Smooth muscle cell (in vitro differentiated cells): ENCODE data around the gene COPS9. TPM values are rescaled to one million over a fixed set of nuclear protein-coding genes. Genes with fewer than 3 reads are reported as not detected.

Experiments used
- DNase-seq: peaks from one replicate; lab custom pipeline; 2025; ENCODE audit not compliant: unreplicated experiment; lab: John Stamatoyannopoulos, UW
- H2AFZ ChIP-seq: fragments of 200-600 bp; sonication (generic); 2 replicates; pipeline ENCODE4 v1.6.0; 2016; ENCODE audit warnings: antibody characterized with exemption, low read depth, mild to moderate bottlenecking
- H3F3A ChIP-seq: fragments of 200-600 bp; sonication (generic); 2 replicates; pipeline ENCODE4 v1.6.0; 2017; ENCODE audit warnings: antibody characterized with exemption, low read depth
- H3K27ac ChIP-seq: fragments of 200-600 bp; sonication (generic); 2 replicates; pipeline ENCODE4 v1.5.1; 2016; ENCODE audit warnings: low read depth, mild to moderate bottlenecking
- H3K27me3 ChIP-seq: fragments of 200-600 bp; sonication (generic); 2 replicates; pipeline ENCODE4 v1.6.1; 2016; ENCODE audit warnings: low read depth, mild to moderate bottlenecking
- H3K36me3 ChIP-seq: fragments of 200-600 bp; sonication (generic); 2 replicates; pipeline ENCODE4 v1.5.1; 2016; ENCODE audit warnings: low read depth
- H3K4me1 ChIP-seq: fragments of 200-600 bp; sonication (generic); 2 replicates; pipeline ENCODE4 v1.5.1; 2016; ENCODE audit warnings: low read depth
- H3K4me2 ChIP-seq: fragments of 200-600 bp; sonication (generic); 2 replicates; pipeline ENCODE4 v1.6.0; 2016; ENCODE audit warnings: mild to moderate bottlenecking
- H3K4me3 ChIP-seq: fragments of 200-600 bp; sonication (generic); 2 replicates; pipeline ENCODE4 v1.5.1; 2016; ENCODE audit warnings: mild to moderate bottlenecking
- H3K79me2 ChIP-seq: fragments of 200-600 bp; sonication (generic); 2 replicates; pipeline ENCODE4 v1.6.0; 2016; ENCODE audit warnings: low read depth, mild to moderate bottlenecking
- H3K9ac ChIP-seq: fragments of 200-600 bp; sonication (generic); 2 replicates; pipeline ENCODE4 v1.6.0; 2016; ENCODE audit warnings: low read depth
- H3K9me3 ChIP-seq: fragments of 200-600 bp; sonication (generic); replicated peaks from 2 replicates; pipeline ENCODE4 v1.5.1; 2016; ENCODE audit warnings: low read depth
- H4K20me1 ChIP-seq: fragments of 200-600 bp; sonication (generic); 2 replicates; pipeline ENCODE4 v1.6.0; 2016; ENCODE audit warnings: low read depth
- WGBS: methylation state at CpG from one replicate; pipeline ENCODE4 v1.1.7; 2016; ENCODE audit warnings: low lambda C conversion rate; 5-methylcytosine and 5-hydroxymethylcytosine counted together
- polyA plus RNA-seq: library from polyadenylated mRNA; unstranded; fragments of >200 nt; fragmentation: Nextera tagmentation; extraction: Ambion mirVana; gene quantifications from 2 replicates; pipeline ENCODE4 v1.2.1, GENCODE V29; 2016
- total RNA-seq: library from RNA; depleted of rRNA; stranded (reverse); fragments of >200 nt; gene quantifications from 2 replicates; pipeline ENCODE4 v1.2.3, GENCODE V29; 2014
- TF ChIP-seq, protein P1 (sequence below): fragments of 200-600 bp; sonication (generic); IDR thresholded peaks from 2 replicates; pipeline ENCODE4 v1.5.1; 2017; ENCODE audit warnings: borderline replicate concordance, mild to moderate bottlenecking, antibody characterized with exemption; ENCODE audit not compliant: insufficient read depth, poor library complexity, severe bottlenecking

Gene COPS9
- total and polyA plus RNA-seq, 2 experiments from 2014 or later = 157 to 296 TPM

DNA sequence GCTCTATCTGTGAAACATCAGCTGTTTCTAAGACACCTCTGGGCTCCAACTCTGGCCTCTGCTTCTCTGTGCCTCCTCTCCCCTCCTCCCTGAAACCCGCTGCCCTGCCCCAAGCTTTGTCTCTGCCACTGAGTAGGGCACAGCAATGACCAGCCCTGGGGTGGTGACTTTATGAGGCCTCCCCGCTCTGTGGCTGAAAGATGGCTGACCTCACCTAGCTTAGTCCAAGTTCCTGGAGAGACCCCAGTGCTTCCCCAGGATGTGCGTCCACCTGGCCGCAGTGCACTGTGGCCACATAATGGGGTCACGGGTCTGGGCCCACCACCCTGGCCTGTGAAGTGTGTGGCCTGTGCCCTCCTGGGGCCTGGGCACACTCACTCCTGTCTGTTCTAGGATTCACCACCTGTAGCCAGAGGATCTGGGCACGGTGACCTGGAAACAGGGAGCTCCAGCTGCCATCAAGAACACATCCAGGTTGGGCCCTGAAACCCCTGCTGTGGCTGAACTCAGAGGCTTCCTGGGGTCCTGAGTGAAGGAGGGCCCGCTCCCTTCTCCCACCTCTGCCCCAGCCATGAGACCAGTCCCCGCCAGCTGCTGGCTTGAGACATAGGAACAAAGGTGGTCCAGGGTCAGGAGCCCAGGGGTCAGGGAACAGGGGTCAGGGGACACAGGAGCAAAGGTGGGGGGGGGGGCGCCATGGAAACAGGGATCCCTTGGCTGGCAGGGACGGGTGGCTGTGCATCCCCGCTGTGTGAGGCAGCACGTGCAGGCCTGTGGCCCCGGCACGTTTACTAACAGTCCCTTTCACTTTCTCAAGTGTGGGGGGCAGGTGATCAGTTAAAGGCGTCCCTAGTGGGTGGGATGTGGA lies 33.6 kb upstream of the COPS9 start:
- Histone ChIP-seq H3F3A (no peaks in the 10 kb centered on the region), H3K4me2 (no peak overlapping the region), H3K27me3 (peaks cover 4% of the 10 kb centered on the region), H3K79me2 (no peaks in the 10 kb centered on the region), H3K9me3 (no peaks in the 10 kb centered on the region), H2AFZ (no peak overlapping the region), H3K4me1 (peaks cover 3% of the 10 kb centered on the region), H3K36me3 (no peaks in the 10 kb centered on the region), H4K20me1 (no peaks in the 10 kb centered on the region), H3K4me3 (no peak overlapping the region), H3K9ac (no peak overlapping the region), H3K27ac (no peak overlapping the region)
- TF ChIP-seq, protein P1, sequence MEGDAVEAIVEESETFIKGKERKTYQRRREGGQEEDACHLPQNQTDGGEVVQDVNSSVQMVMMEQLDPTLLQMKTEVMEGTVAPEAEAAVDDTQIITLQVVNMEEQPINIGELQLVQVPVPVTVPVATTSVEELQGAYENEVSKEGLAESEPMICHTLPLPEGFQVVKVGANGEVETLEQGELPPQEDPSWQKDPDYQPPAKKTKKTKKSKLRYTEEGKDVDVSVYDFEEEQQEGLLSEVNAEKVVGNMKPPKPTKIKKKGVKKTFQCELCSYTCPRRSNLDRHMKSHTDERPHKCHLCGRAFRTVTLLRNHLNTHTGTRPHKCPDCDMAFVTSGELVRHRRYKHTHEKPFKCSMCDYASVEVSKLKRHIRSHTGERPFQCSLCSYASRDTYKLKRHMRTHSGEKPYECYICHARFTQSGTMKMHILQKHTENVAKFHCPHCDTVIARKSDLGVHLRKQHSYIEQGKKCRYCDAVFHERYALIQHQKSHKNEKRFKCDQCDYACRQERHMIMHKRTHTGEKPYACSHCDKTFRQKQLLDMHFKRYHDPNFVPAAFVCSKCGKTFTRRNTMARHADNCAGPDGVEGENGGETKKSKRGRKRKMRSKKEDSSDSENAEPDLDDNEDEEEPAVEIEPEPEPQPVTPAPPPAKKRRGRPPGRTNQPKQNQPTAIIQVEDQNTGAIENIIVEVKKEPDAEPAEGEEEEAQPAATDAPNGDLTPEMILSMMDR = no peak
- WGBS = 85% methylated on average over 15 of the region's 15 CpGs
- no peak for DNase-seq

DNA sequence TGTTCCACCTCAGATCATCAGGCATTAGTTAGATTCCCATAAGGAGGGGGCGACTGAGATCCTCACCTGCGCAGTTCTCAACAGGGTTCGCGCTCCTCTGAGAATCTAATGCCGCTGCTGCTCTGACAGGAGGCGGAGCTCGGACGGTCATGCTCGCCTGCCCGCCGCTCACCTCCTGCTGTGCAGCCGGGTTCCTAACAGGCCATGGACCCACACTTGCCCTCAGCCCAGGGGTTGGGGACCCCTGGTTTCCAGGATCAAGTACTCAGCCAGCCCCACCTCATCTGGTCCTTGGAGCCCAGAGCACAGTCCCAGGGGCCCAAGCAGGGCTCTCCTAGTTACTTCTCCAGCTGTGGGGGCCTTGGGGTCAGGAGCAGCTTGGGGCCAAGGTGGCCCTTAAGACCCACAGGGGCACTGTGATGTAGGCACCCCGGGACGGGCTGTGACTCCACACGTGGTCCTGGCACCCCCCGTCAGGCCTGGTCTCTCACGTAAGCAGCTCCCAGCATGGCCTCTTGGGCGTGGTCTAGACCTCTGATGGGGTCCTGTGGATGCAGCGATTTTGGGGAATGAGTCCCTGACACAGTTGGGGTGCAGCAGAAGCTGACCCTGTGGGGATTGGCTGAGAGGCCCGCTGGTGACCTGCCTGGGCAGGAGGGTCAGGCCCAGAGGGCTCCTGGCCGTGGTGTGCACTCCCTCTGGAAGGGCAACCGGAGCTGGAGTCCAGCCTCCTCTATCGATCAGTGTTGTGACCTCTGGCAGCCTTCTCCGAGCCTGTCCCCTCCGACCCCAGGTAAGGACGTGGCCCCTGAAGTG lies 32.6 kb upstream of the COPS9 start:
- DNase-seq = no peak
- Histone ChIP-seq H3K27me3 (peaks cover 4% of the 10 kb centered on the region), H3K4me1 (peaks cover 3% of the 10 kb centered on the region), H3K36me3 (no peaks in the 10 kb centered on the region), H3K27ac (no peak overlapping the region), H3F3A (no peaks in the 10 kb centered on the region), H3K9ac (no peak overlapping the region), H3K4me2 (no peak overlapping the region), H3K79me2 (no peaks in the 10 kb centered on the region), H4K20me1 (no peaks in the 10 kb centered on the region), H3K4me3 (no peak overlapping the region), H3K9me3 (no peaks in the 10 kb centered on the region), H2AFZ (no peak overlapping the region)
- TF ChIP-seq, protein P1 = no peak
- 87% methylated on average over 26 of the region's 26 CpGs for WGBS

DNA sequence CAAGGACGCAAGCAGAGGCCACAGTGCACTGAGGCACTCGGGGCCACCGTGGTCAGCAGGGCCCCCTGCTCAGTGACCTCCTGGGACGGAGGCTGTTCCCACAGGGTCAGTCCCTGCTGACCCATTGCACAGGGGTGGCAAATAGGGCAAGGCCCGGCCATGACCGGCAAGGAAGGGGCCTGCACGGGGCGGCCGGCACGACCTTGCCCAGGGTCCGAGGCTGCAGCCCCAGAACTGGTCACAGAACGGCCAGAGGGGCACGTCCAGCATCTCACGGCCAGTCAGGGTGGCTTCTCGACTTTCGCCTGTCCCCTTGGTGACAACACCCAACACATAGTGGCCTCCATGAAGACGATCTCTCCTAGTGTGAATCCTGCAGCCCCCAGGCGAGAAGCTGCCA lies 31.9 kb upstream of the COPS9 start:
- Histone ChIP-seq H4K20me1 (no peaks in the 10 kb centered on the region), H3K27me3 (peaks cover 4% of the 10 kb centered on the region), H2AFZ (no peak overlapping the region), H3K4me1 (peaks cover 3% of the 10 kb centered on the region), H3K4me3 (no peak overlapping the region), H3K9me3 (no peaks in the 10 kb centered on the region), H3K4me2 (no peak overlapping the region), H3K27ac (no peak overlapping the region), H3K79me2 (no peaks in the 10 kb centered on the region), H3F3A (no peaks in the 10 kb centered on the region), H3K9ac (no peak overlapping the region), H3K36me3 (no peaks in the 10 kb centered on the region)
- whole genome bisulfite sequencing = 84% methylated on average over 18 of the region's 18 CpGs
- TF ChIP-seq, protein P1 = no peak
- DNase-seq = no peak
